GM12891 (cell line): ENCODE results near the gene CHRNA3.

Source experiments
- POLR2A ChIP-seq: IDR thresholded peaks from 2 replicates; pipeline ENCODE4 v1.6.1; 2011; ENCODE audit warnings: low read depth, low read length, control low read depth
- POLR2AphosphoS5 ChIP-seq: IDR thresholded peaks from 2 replicates; pipeline ENCODE4 v1.6.1; 2011; ENCODE audit warnings: low read depth, low read length, control low read depth
- POU2F2 ChIP-seq: IDR thresholded peaks from 2 replicates; pipeline ENCODE4 v1.6.1; 2011; ENCODE audit warnings: low read depth, mild to moderate bottlenecking, control low read depth, low read length, moderate library complexity
- SPI1 ChIP-seq: IDR thresholded peaks from 2 replicates; pipeline ENCODE4 v1.6.1; 2011; ENCODE audit warnings: low read depth, low read length, control low read depth
- TAF1 ChIP-seq: IDR thresholded peaks from 2 replicates; pipeline ENCODE4 v1.6.1; 2011; ENCODE audit warnings: low read depth, low read length, control low read depth

- TF ChIP-seq POLR2A = no peak
- no peak for TF ChIP-seq POLR2AphosphoS5
- TF ChIP-seq TAF1 = no peak
- no peak for TF ChIP-seq SPI1
- TF ChIP-seq POU2F2 = no peak
Measured at GRCh38 chr15:78663703-78664102, 42.9 kb upstream of the CHRNA3 start.
